ENCODE measurements around the gene P3H1.

GRCh38 chr1:42740851-42741580 is 25.8 kb downstream of the P3H1 start:
- TF ChIP-seq EZH2 (IDR thresholded peaks at IDR 0.05) (no peak), POLR2A (IDR thresholded peaks at IDR 0.05; ENCODE audit: borderline replicate concordance, extremely low read depth, insufficient read depth, insufficient read length) (no peak), CTCF (IDR thresholded peaks at IDR 0.05 in 2 of 3, conservative IDR thresholded peaks at IDR 0.05 in 1 of 3; ENCODE audit: borderline replicate concordance in 1 of 3, insufficient read depth in 1 of 3, low read depth in 2 of 3, low read length in 2 of 3) (no peak), EGR1 (IDR thresholded peaks at IDR 0.05; ENCODE audit: low read depth) (no peak), POLR2AphosphoS5 (IDR thresholded peaks at IDR 0.05; ENCODE audit: low read depth, low read length) (no peak), MAX (IDR thresholded peaks at IDR 0.05) (no peak), EZH2phosphoT487 (IDR thresholded peaks at IDR 0.05; ENCODE audit: borderline replicate concordance) (no peak), CEBPB (IDR thresholded peaks at IDR 0.05; ENCODE audit: low read depth) (no peak), RAD21 (IDR thresholded peaks at IDR 0.05; ENCODE audit: low read depth) (no peak)

Measured in HCT116 (cell line).